H1 (cell line): ENCODE results near the gene CKB. TPM values are rescaled to one million over a fixed set of nuclear protein-coding genes. Genes with fewer than 3 reads are reported as not detected.
A peak's percentile ranks its signal among the peaks of the same experiment; 100 is the strongest.

Experiments used
- CTCF ChIA-PET: fragments of 300-600 bp; sonication (Branson Sonifier 250); formaldehyde crosslinking; loops from one replicate; lab custom pipeline; 2021; ENCODE audit not compliant: partially characterized antibody; lab: Charles Lee
- POLR2A ChIA-PET: fragments of 300-600 bp; sonication (Branson Sonifier 250); formaldehyde crosslinking; loops from one replicate; lab custom pipeline; 2021; ENCODE audit warnings: inconsistent platforms; ENCODE audit not compliant: partially characterized antibody; lab: Charles Lee
- DNase-seq, 2 experiments: peaks; one replicate each; pipeline versions ENCODE4 v3.0.0 to v3.0.0-alpha.2; 2010 to 2022; ENCODE audit warnings: low spot score in 2 of 2, low read depth in 1 of 2, mixed read lengths in 1 of 2
- FAIRE-seq: peaks from 2 replicates; lab custom pipeline; 2011; peaks lifted over from hg19 to GRCh38; lab: Jason Lieb, UNC
- H2AFZ ChIP-seq: 2 replicates; pipeline ENCODE4 v1.8.1; 2012; ENCODE audit warnings: low read length, inconsistent platforms
- H2AK5ac ChIP-seq: 2 replicates; pipeline ENCODE4 v1.6.1; 2013; ENCODE audit warnings: low read depth, low read length
- H2BK120ac ChIP-seq: replicated peaks from 2 replicates; pipeline ENCODE3; 2013; ENCODE audit warnings: low read depth, low read length, inconsistent platforms
- H2BK12ac ChIP-seq: 2 replicates; pipeline ENCODE4 v1.6.1; 2013; ENCODE audit warnings: low read depth, low read length
- H2BK15ac ChIP-seq: 2 replicates; pipeline ENCODE4 v1.6.1; 2013; ENCODE audit warnings: low read length
- H2BK20ac ChIP-seq: 2 replicates; pipeline ENCODE4 v1.6.1; 2013; ENCODE audit warnings: low read length
- H2BK5ac ChIP-seq: 2 replicates; pipeline ENCODE4 v1.6.1; 2013; ENCODE audit warnings: low read depth, low read length
- H3K14ac ChIP-seq: 2 replicates; pipeline ENCODE4 v1.6.1; 2013; ENCODE audit warnings: inconsistent platforms; ENCODE audit not compliant: insufficient read length
- H3K18ac ChIP-seq: 2 replicates; pipeline ENCODE4 v1.6.1; 2013; ENCODE audit warnings: low read length; ENCODE audit errors: extremely low read depth
- H3K23ac ChIP-seq: 2 replicates; pipeline ENCODE4 v1.6.1; 2013; ENCODE audit warnings: inconsistent platforms; ENCODE audit not compliant: insufficient read length
- H3K23me2 ChIP-seq: 2 replicates; pipeline ENCODE4 v1.6.1; 2013; ENCODE audit warnings: low read depth, low read length
- H3K27ac ChIP-seq: 2 replicates; pipeline ENCODE4 v1.6.1; 2011; ENCODE audit warnings: low read depth, low read length, inconsistent platforms
- H3K27me3 ChIP-seq, 4 experiments: replicated peaks in 1 of 4; 1 replicate in 1 of 4; 2 replicates in 3 of 4; pipeline versions ENCODE4 v1.6.1 to v1.8.1; 2011 to 2013; ENCODE audit warnings: low read length in 3 of 4, mild to moderate bottlenecking in 3 of 4, inconsistent platforms in 2 of 4, mixed read lengths in 2 of 4, moderate library complexity in 1 of 4; ENCODE audit not compliant: control insufficient read depth in 3 of 4, insufficient read depth in 3 of 4; ENCODE audit errors: extremely low read depth in 1 of 4
- H3K36me3 ChIP-seq, 4 experiments: 2 replicates each; pipeline versions ENCODE4 v1.6.1 to v1.8.1; 2011 to 2013; ENCODE audit warnings: mild to moderate bottlenecking in 4 of 4, low read length in 3 of 4, moderate library complexity in 2 of 4, control low read depth in 1 of 4, inconsistent platforms in 1 of 4; ENCODE audit not compliant: insufficient read depth in 4 of 4, control insufficient read depth in 2 of 4
- H3K4ac ChIP-seq: replicated peaks from 2 replicates; pipeline ENCODE3; 2013; ENCODE audit warnings: low read length, low read depth, mixed read lengths, inconsistent platforms; ENCODE audit not compliant: insufficient read length
- H3K4me1 ChIP-seq, 4 experiments: replicated peaks in 1 of 4; 1 replicate in 1 of 4; 2 replicates in 3 of 4; pipeline versions ENCODE4 v1.6.1 to v1.8.1; 2011 to 2013; ENCODE audit warnings: low read length in 3 of 4, inconsistent platforms in 2 of 4, mixed read lengths in 1 of 4; ENCODE audit not compliant: insufficient read depth in 4 of 4, control insufficient read depth in 3 of 4
- H3K4me2 ChIP-seq, 2 experiments: 2 replicates each; pipeline versions ENCODE4 v1.6.1 to v1.8.1; 2011 to 2013; ENCODE audit warnings: low read depth in 2 of 2, low read length in 2 of 2, control low read depth in 1 of 2, inconsistent platforms in 1 of 2, mild to moderate bottlenecking in 1 of 2; ENCODE audit not compliant: insufficient read depth in 1 of 2
- H3K4me3 ChIP-seq, 4 experiments: fragments of 200-600, 300-600 bp in 1 of 4; sonication (generic), shearing (Covaris generic), sonication (Bioruptor Twin) in 1 of 4; 2 replicates each; pipeline versions ENCODE4 v1.5.1 to v1.8.1; 2011 to 2016; ENCODE audit warnings: low read length in 4 of 4, low read depth in 3 of 4, control low read depth in 2 of 4, inconsistent platforms in 2 of 4, mild to moderate bottlenecking in 2 of 4, mixed read lengths in 1 of 4, moderate library complexity in 1 of 4; ENCODE audit not compliant: insufficient read depth in 2 of 4; ENCODE audit errors: extremely low read depth in 1 of 4
- H3K56ac ChIP-seq: replicated peaks from 2 replicates; pipeline ENCODE3; 2013; ENCODE audit warnings: low read depth, mild to moderate bottlenecking, mixed read lengths, low read length, inconsistent platforms; ENCODE audit not compliant: insufficient read length
- H3K79me1 ChIP-seq: 2 replicates; pipeline ENCODE4 v1.6.1; 2013; ENCODE audit warnings: low read depth, low read length, control low read depth
- H3K79me2 ChIP-seq, 2 experiments: 2 replicates each; pipeline versions ENCODE4 v1.6.1 to v1.8.1; 2012 to 2013; ENCODE audit warnings: low read length in 2 of 2, mild to moderate bottlenecking in 2 of 2, inconsistent platforms in 1 of 2; ENCODE audit not compliant: insufficient read depth in 2 of 2, control insufficient read depth in 1 of 2
- H3K9ac ChIP-seq, 4 experiments: replicated peaks in 1 of 4; 1 replicate in 1 of 4; 2 replicates in 3 of 4; pipeline versions ENCODE4 v1.6.1 to v1.8.1; 2011 to 2013; ENCODE audit warnings: low read depth in 3 of 4, low read length in 3 of 4, control low read depth in 2 of 4, mild to moderate bottlenecking in 2 of 4, moderate library complexity in 2 of 4, inconsistent platforms in 1 of 4; ENCODE audit errors: extremely low read depth in 1 of 4
- H3K9me3 ChIP-seq, 2 experiments: 2 replicates each; pipeline versions ENCODE4 v1.6.1 to v1.8.1; 2012 to 2013; ENCODE audit warnings: mild to moderate bottlenecking in 2 of 2, moderate library complexity in 2 of 2, control low read depth in 1 of 2, inconsistent platforms in 1 of 2, low read depth in 1 of 2, low read length in 1 of 2, mixed read lengths in 1 of 2; ENCODE audit not compliant: insufficient read depth in 2 of 2
- H4K20me1 ChIP-seq, 2 experiments: replicated peaks in 1 of 2; 2 replicates each; pipeline versions ENCODE3 to v1.8.1; 2011 to 2013; ENCODE audit warnings: inconsistent platforms in 2 of 2, low read length in 2 of 2, mild to moderate bottlenecking in 1 of 2; ENCODE audit not compliant: insufficient read depth in 2 of 2, control insufficient read depth in 1 of 2
- H4K5ac ChIP-seq: 2 replicates; pipeline ENCODE4 v1.6.1; 2013; ENCODE audit warnings: low read length, low read depth, mixed read lengths, inconsistent platforms; ENCODE audit not compliant: insufficient read length
- H4K8ac ChIP-seq: 2 replicates; pipeline ENCODE4 v1.8.0; 2013; ENCODE audit warnings: mild to moderate bottlenecking, moderate library complexity, low read length, inconsistent platforms; ENCODE audit not compliant: insufficient read depth; ENCODE audit errors: extremely low read depth
- H4K91ac ChIP-seq: replicated peaks from 2 replicates; pipeline ENCODE3; 2013; ENCODE audit warnings: low read length, mixed read lengths, inconsistent platforms; ENCODE audit not compliant: insufficient read length
- FOSL1 ChIP-seq: IDR thresholded peaks from 2 replicates; pipeline ENCODE4 v1.6.1; 2011; ENCODE audit warnings: mild to moderate bottlenecking, low read depth, low read length, moderate library complexity; ENCODE audit not compliant: insufficient read depth
- POLR2AphosphoS5 ChIP-seq: IDR thresholded peaks from 2 replicates; pipeline ENCODE4 v1.6.1; 2011; ENCODE audit warnings: low read depth, low read length
- RXRA ChIP-seq: IDR thresholded peaks from 2 replicates; pipeline ENCODE4 v1.6.1; 2011; ENCODE audit warnings: low read depth, mild to moderate bottlenecking, low read length, moderate library complexity; ENCODE audit not compliant: insufficient read depth
- SIRT6 ChIP-seq: IDR thresholded peaks from one replicate; pipeline ENCODE4 v1.7.1; 2012; ENCODE audit warnings: low read length, inconsistent platforms
- USF2 ChIP-seq: IDR thresholded peaks from 2 replicates; pipeline ENCODE4 v1.6.1; 2011; ENCODE audit warnings: low read length, improper control_type of control experiment
- WGBS, 2 experiments: shearing (Covaris generic) in 1 of 2; methylation state at CpG; one replicate each; pipeline versions ENCODE4 v1.1.6 to v1.1.7; 2013 to 2015; ENCODE audit warnings: low lambda C conversion rate in 2 of 2, mixed read lengths in 2 of 2, inconsistent platforms in 1 of 2, low coverage in 1 of 2, missing lambda C conversion rate in 1 of 2; ENCODE audit not compliant: insufficient replicate concordance in 2 of 2, insufficient coverage in 1 of 2, insufficient read length in 1 of 2; ENCODE audit errors: extremely low coverage in 1 of 2, missing lambda C conversion rate in 1 of 2; 5-methylcytosine and 5-hydroxymethylcytosine counted together
- long read RNA-seq, 2 experiments: library from RNA in 1 of 2; library from capped mRNA in 1 of 2; stranded (forward); transcript quantifications; one replicate each; pipeline ENCODE4 v2.0.0, GENCODE V29; 2021; ENCODE audit warnings: inconsistent platforms in 1 of 2
- polyA minus RNA-seq, 3 experiments: library from RNA; depleted of rRNA, polyadenylated mRNA; stranded (reverse); fragments of >200 nt; gene quantifications; 1 replicate in 2 of 3; 2 replicates in 1 of 3; pipeline ENCODE4 v1.2.3, GENCODE V29; 2011
- polyA plus RNA-seq, 7 experiments: library from polyadenylated mRNA; depleted of rRNA in 3 of 7; stranded (reverse) in 5 of 7; unstranded in 2 of 7; fragments of >200 nt in 5 of 7; fragments of 200-250 nt in 2 of 7; gene quantifications; 1 replicate in 5 of 7; 2 replicates in 1 of 7; 4 replicates in 1 of 7; pipeline versions ENCODE4 v1.2.1 to v1.2.3, GENCODE V29; 2011 to 2013; ENCODE audit warnings: missing spikeins in 2 of 7, mixed read lengths in 2 of 7
- total RNA-seq: library from RNA; stranded (reverse); fragmentation: NEBNext Ultra II Directional; extraction: Animal tissue kit (Norgen Biotek cat#: 25700); gene quantifications from 2 replicates; pipeline ENCODE4 v1.2.1, GENCODE V29; 2021

Gene CKB
- total RNA-seq (538 and 572 TPM in 2 replicates), polyA plus RNA-seq (2011; rRNA removed) (950 and 1,969 TPM in 2 replicates), polyA minus RNA-seq (2011; rRNA and poly(A)+ RNA removed) (153 and 156 TPM in 2 replicates)
- 828 TPM for polyA plus RNA-seq (2011; cell fraction: cytosol; rRNA removed)
- polyA plus RNA-seq (2011; cell fraction: nucleus; rRNA removed) = 1,943 TPM
- polyA plus RNA-seq (2012, experiment 1 of 2) = 757 to 990 TPM (median 908 TPM) in 4 replicates
- polyA plus RNA-seq (2012, experiment 2 of 2) = 939 TPM
- 514 TPM for polyA plus RNA-seq (2013, experiment 1 of 2)
- 503 TPM for polyA plus RNA-seq (2013, experiment 2 of 2)
- 356 TPM for polyA minus RNA-seq (2011; cell fraction: cytosol; rRNA and poly(A)+ RNA removed)
- polyA minus RNA-seq (2011; cell fraction: nucleus; rRNA and poly(A)+ RNA removed) = 378 TPM
- long read RNA-seq, experiment 1, transcript CKB-201 (8 exons, 1,709 nt) = major isoform, 162 of 368 reads
- long read RNA-seq, experiment 1, transcript CKB-202 (4 exons, 1,170 nt) = minor isoform, 7 of 368 reads
- long read RNA-seq, experiment 1, partial matches to known transcripts = 153 of 368 reads
- long read RNA-seq, experiment 1, other reads (novel, unspliced or antisense) = 39 of 368 reads
- long read RNA-seq, experiment 2, partial matches to known transcripts = 22 of 23 reads
- long read RNA-seq, experiment 2, other reads (novel, unspliced or antisense) = 1 of 23 reads

- H4K8ac ChIP-seq = peak within 1 kb of the TSS; percentile 93
- H4K5ac ChIP-seq = peak within 1 kb of the TSS; percentile 82
- H2AFZ ChIP-seq = no peak within 1 kb of the TSS
- no peaks in the 10 kb centered on the region for H3K9me3 ChIP-seq
- H2AK5ac ChIP-seq = no peak within 1 kb of the TSS; the same call in 1 of the 2 replicates
- H3K4me1 ChIP-seq = peaks cover 0 to 26% (median 17%) of the 10 kb centered on the region in 4 experiments; a peak in 6 of 7 replicates
- no peaks in the 10 kb centered on the region; the same call in 1 of the 2 replicates for H3K79me1 ChIP-seq
- peak within 1 kb of the TSS; percentile 31 for H2BK120ac ChIP-seq
- peak within 1 kb of the TSS; percentile 92; the same call in 1 of the 2 replicates for H2BK15ac ChIP-seq
- H3K4me2 ChIP-seq = peak within 1 kb of the TSS; percentile 73 to 80
- H3K4me3 ChIP-seq = peak within 1 kb of the TSS; percentile 79 to 96 (median 84)
- H3K9ac ChIP-seq = peak within 1 kb of the TSS; percentile 81 to 92 (median 88); a peak in 6 of 7 replicates
- CTCF ChIA-PET = interaction anchor here (0.6 to 31.3 kb wide), 3 partner anchors 18 to 153 kb away, joined by 3 to 921 read pairs (median 3); partner anchors contain the start of gene TRMT61A
- peak in 1 of 2 experiments; percentile 90 for DNase-seq
- H3K4ac ChIP-seq = peak within 1 kb of the TSS; percentile 84
- H3K27me3 ChIP-seq = peaks cover 3 to 23% (median 13%) of the 10 kb centered on the region in 4 experiments
- H3K23me2 ChIP-seq = peaks cover 14% of the 10 kb centered on the region; the same call in 1 of the 2 replicates
- no peak for FAIRE-seq
- peaks cover 8 to 23% (median 17%) of the 10 kb centered on the region in 4 experiments; a peak in 7 of 8 replicates for H3K36me3 ChIP-seq
- peaks cover 10 to 20% of the 10 kb centered on the region in 2 experiments for H4K20me1 ChIP-seq
- H4K91ac ChIP-seq = peak within 1 kb of the TSS; percentile 97
- no peak within 1 kb of the TSS for H2BK20ac ChIP-seq
- 3% methylated on average over 54 of the region's 107 CpGs; no CpG with 5 or more reads in 1 of the 2 experiments for WGBS, 2 experiments
- H2BK12ac ChIP-seq = peak within 1 kb of the TSS; percentile 60; the same call in 1 of the 2 replicates
- peak within 1 kb of the TSS; percentile 93 for H2BK5ac ChIP-seq
- no peak within 1 kb of the TSS for H3K23ac ChIP-seq
- peak within 1 kb of the TSS; percentile 89 for H3K56ac ChIP-seq
- H3K27ac ChIP-seq = peak within 1 kb of the TSS; percentile 80
- H3K14ac ChIP-seq = peak within 1 kb of the TSS; percentile 82
- peaks cover 0 to 2% of the 10 kb centered on the region in 2 experiments; a peak in 1 of 4 replicates for H3K79me2 ChIP-seq
- H3K18ac ChIP-seq = peak within 1 kb of the TSS; percentile 96
- POLR2A ChIA-PET = interaction anchor here (0.6 to 12.6 kb wide), 21 partner anchors 12 to 465 kb away, joined by 3 to 844 read pairs (median 4); partner anchors contain the start of genes BAG5, COA8, EIF5 and TRMT61A
- TF ChIP-seq FOSL1 (no peak), SIRT6 (no peak), POLR2AphosphoS5 (peak; percentile 12), USF2 (no peak), RXRA (no peak)
Measured at GRCh38 chr14:103522649-103523574, at the start of gene CKB. CKB (minus strand) TSS chr14:103522830; CDS start chr14:103522493, 337 bp downstream.
